Chondrocyte (in vitro differentiated cells): Measurements from ENCODE around the gene PTH2R. TPM values are rescaled to one million over a fixed set of nuclear protein-coding genes. Genes with fewer than 3 reads are reported as not detected.
"Not testable (repeated sequence)": the region's sequence is repeated elsewhere in the genome, so short reads cannot be mapped to it uniquely, and the experiment has no call there.

Source experiments
- DNase-seq: peaks from one replicate; pipeline ENCODE4 v3.0.0; 2021; ENCODE audit warnings: mixed read lengths, low spot score
- H3K27ac Mint-ChIP-seq: one replicate; pipeline ENCODE4 v1.8.0; 2021; ENCODE audit warnings: mild to moderate bottlenecking, moderate library complexity, mixed read lengths; ENCODE audit not compliant: unreplicated experiment
- H3K27me3 Mint-ChIP-seq: 2 replicates; pipeline ENCODE4 v1.8.0; 2021; ENCODE audit warnings: low read depth, mixed read lengths
- H3K36me3 Mint-ChIP-seq: 2 replicates; pipeline ENCODE4 v1.8.0; 2021; ENCODE audit warnings: low read depth, mixed read lengths
- H3K4me1 Mint-ChIP-seq: 2 replicates; pipeline ENCODE4 v1.8.0; 2021; ENCODE audit warnings: low read depth, mild to moderate bottlenecking, mixed read lengths
- H3K4me3 Mint-ChIP-seq: one replicate; pipeline ENCODE4 v1.8.0; 2021; ENCODE audit warnings: mild to moderate bottlenecking, moderate library complexity, mixed read lengths; ENCODE audit not compliant: unreplicated experiment
- H3K9me3 Mint-ChIP-seq: 2 replicates; pipeline ENCODE4 v1.8.0; 2021; ENCODE audit warnings: low read depth, mixed read lengths
- total RNA-seq: library from RNA; stranded (reverse); gene quantifications from 3 replicates; pipeline ENCODE4 v1.2.1, GENCODE V29; 2021
- TF ChIP-seq, protein P1 (sequence below): fragments of 200-600 bp; sonication (generic); IDR thresholded peaks from 2 replicates; pipeline ENCODE4 v1.5.0; 2021; ENCODE audit warnings: antibody characterized with exemption, mild to moderate bottlenecking, moderate library complexity

The PTH2R gene
- total RNA-seq, 1 donor from 2014 or later = not detected

DNA sequence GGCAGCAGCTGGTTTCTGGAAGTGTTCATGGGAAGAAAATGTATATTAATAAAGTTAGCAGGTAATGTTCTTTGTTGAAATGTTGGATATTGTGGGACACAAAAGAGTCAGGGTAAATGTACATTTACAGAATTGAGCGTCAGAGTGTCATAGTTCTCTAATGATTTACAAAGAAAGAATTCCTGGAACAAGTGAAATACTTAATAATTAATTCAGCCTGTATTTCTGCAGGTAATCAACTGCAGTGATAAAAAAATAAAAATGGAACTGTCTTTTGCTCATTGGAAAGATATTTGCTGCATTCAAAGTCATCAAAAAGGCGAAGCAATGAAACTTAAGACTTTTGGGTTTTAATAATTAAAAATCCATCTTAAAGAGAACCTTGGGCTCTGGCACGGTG, 27.4 kb upstream of the PTH2R start:
- peaks cover 43% of the 10 kb centered on the region for H3K27me3 Mint-ChIP-seq
- no peak overlapping the region for H3K27ac Mint-ChIP-seq
- H3K4me1 Mint-ChIP-seq = no peaks in the 10 kb centered on the region

DNA sequence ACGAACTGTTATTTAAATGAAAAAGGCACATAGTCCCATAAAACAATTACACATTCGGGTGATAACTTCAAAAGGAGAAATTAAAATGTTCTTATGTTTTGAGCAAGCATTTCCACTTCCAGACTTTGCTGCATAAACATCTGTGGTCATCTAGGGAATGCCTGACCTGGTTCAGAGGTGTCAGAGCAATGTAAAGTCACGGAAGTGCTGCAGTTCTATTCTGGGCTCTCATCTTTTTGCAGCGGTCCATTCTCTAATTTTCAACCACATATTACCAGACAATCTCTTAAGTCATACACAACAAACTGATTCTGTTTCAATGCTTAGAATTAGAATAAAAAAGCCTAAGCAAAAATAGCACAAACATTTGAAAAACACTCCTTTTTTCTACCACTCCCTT, 22.0 kb upstream of the PTH2R start:
- TF ChIP-seq, protein P1, sequence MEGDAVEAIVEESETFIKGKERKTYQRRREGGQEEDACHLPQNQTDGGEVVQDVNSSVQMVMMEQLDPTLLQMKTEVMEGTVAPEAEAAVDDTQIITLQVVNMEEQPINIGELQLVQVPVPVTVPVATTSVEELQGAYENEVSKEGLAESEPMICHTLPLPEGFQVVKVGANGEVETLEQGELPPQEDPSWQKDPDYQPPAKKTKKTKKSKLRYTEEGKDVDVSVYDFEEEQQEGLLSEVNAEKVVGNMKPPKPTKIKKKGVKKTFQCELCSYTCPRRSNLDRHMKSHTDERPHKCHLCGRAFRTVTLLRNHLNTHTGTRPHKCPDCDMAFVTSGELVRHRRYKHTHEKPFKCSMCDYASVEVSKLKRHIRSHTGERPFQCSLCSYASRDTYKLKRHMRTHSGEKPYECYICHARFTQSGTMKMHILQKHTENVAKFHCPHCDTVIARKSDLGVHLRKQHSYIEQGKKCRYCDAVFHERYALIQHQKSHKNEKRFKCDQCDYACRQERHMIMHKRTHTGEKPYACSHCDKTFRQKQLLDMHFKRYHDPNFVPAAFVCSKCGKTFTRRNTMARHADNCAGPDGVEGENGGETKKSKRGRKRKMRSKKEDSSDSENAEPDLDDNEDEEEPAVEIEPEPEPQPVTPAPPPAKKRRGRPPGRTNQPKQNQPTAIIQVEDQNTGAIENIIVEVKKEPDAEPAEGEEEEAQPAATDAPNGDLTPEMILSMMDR = no peak
- DNase-seq = no peak
- Mint-ChIP-seq H3K4me3 (no peak overlapping the region), H3K4me1 (no peaks in the 10 kb centered on the region), H3K9me3 (no peaks in the 10 kb centered on the region), H3K36me3 (no peaks in the 10 kb centered on the region), H3K27ac (no peak overlapping the region), H3K27me3 (peaks cover 54% of the 10 kb centered on the region)

More for the DNA sequence above, 27.4 kb upstream of the PTH2R start:
- Mint-ChIP-seq H3K4me3 (no peak overlapping the region), H3K36me3 (no peaks in the 10 kb centered on the region), H3K9me3 (no peaks in the 10 kb centered on the region)
- TF ChIP-seq, protein P1 = no peak
- no peak for DNase-seq

DNA sequence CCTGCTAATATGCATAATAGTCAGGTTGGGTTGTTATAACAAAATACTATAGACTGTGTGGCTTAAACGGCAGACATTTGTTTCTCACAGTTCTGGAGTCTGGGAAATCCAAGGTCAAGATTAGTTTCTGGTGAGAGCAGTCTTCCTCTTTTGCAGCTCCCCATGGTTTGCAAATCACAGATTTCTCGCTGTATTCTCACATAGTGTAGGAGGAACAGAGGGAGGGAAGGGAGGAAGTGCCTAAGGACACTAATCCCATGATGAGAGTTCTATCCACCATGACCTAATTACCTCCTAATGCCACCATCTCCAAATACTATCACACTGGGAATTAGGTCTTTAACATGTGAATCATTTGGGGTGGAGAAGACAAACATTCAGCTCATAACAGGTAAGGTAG, 20.1 kb upstream of the PTH2R start:
- TF ChIP-seq, protein P1 = no peak
- no peak for DNase-seq
- Mint-ChIP-seq H3K27me3 (peaks cover 48% of the 10 kb centered on the region), H3K9me3 (no peaks in the 10 kb centered on the region), H3K27ac (no peak overlapping the region), H3K4me3 (no peak overlapping the region), H3K4me1 (no peaks in the 10 kb centered on the region), H3K36me3 (no peaks in the 10 kb centered on the region)

DNA sequence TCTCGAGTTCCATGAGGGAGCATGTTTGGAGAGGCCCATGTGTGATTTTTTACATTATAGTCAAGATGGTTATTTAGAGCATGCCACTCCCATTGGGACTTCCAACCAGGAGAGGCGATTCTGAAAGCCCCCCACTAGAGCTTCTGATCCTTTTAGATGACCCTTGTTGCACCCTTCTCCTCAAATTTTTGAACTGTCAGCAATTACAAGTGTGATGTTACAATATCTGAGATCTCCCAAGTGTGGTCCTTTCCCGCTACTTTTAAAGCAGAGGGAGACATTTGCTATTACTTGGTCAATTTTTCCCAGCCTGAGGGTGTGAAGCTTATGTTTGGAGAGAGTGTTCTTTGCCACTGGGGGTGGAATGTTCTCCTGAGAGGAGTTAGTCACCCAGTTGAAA, 16.7 kb upstream of the PTH2R start:
- Mint-ChIP-seq H3K4me3 (no peak overlapping the region), H3K4me1 (no peaks in the 10 kb centered on the region), H3K36me3 (no peaks in the 10 kb centered on the region), H3K9me3 (no peaks in the 10 kb centered on the region), H3K27ac (no peak overlapping the region), H3K27me3 (peaks cover 24% of the 10 kb centered on the region)
- TF ChIP-seq, protein P1 = no peak
- DNase-seq = no peak

DNA sequence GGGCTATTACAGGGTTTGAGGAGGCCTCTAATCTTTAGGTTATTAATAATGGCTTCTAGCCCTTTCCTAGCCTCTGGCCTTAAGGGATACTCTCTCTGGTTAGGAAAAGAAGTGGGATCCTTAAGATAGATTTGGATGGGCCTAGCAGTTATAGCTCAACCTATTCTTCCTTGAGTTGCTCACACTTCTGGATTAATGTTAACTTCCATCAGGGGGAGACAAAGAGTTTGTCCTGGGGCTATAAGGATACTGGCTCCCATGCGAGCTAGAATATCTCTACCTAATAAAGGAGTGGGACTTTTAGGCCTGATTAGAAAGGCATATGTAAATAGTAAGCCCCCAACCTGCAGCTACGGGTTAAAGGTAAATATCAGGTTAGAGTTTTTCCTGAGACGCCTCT, 14.3 kb upstream of the PTH2R start:
- Mint-ChIP-seq H3K36me3 (no peaks in the 10 kb centered on the region), H3K27ac (no peak overlapping the region), H3K27me3 (peaks cover 14% of the 10 kb centered on the region), H3K9me3 (no peaks in the 10 kb centered on the region), H3K4me3 (no peak overlapping the region), H3K4me1 (no peaks in the 10 kb centered on the region)
- DNase-seq = no peak
- TF ChIP-seq, protein P1 = peak; percentile 58

DNA sequence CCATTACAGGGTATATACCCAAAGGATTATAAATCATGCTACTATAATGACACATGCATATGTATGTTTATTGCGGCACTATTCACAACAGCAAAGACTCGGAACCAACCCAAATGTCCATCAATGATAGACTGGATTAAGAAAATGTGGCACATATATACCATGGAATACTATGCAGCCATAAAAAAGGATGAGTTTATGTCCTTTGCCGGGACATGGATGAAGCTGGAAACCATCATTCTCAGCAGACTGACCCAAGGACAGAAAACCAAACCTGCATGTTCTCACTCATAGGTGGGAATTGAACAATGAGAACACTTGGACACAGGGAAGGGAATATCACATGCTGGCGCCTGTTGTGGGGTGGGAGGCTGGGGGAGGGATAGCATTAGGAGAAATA, 9.8 kb upstream of the PTH2R start:
- DNase-seq, H3K4me1 Mint-ChIP-seq, H3K9me3 Mint-ChIP-seq, H3K4me3 Mint-ChIP-seq, H3K36me3 Mint-ChIP-seq, H3K27ac Mint-ChIP-seq: not testable (repeated sequence)
- H3K27me3 Mint-ChIP-seq = peaks cover 30% of the 10 kb centered on the region
